Lung (tissue), 12 donors: ENCODE results near the gene ERBB3. TPM values are rescaled to one million over a fixed set of nuclear protein-coding genes. Genes with fewer than 3 reads are reported as not detected.

ENCODE experiments used
- ATAC-seq: fragments of 200-7000 bp; cut with Tn5 transposase; one replicate; pipeline ENCODE4 v1.9.1; 2020; ENCODE audit warnings: moderate number of reproducible peaks; ENCODE audit not compliant: insufficient read depth, low FRiP score
- DNase-seq, 3 donors: peaks; one replicate each; pipeline ENCODE4 v3.0.0-alpha.2; 2013 to 2017
- H3K27ac ChIP-seq, 2 donors: one replicate each; pipeline ENCODE4 v1.5.1; 2013; ENCODE audit warnings: mild to moderate bottlenecking in 2 of 2, moderate library complexity in 2 of 2, control low read depth in 1 of 2, inconsistent platforms in 1 of 2, low read depth in 1 of 2, low read length in 1 of 2
- H3K27me3 ChIP-seq, 3 donors: one replicate each; pipeline ENCODE4 v1.5.1; 2013; ENCODE audit warnings: low read length in 2 of 3; ENCODE audit not compliant: control insufficient read depth in 3 of 3, insufficient read depth in 3 of 3
- H3K36me3 ChIP-seq, 4 donors: one replicate each; pipeline ENCODE4 v1.5.1; 2013; ENCODE audit warnings: low read length in 4 of 4, mild to moderate bottlenecking in 1 of 4, moderate library complexity in 1 of 4; ENCODE audit not compliant: control insufficient read depth in 4 of 4, insufficient read depth in 4 of 4
- H3K4me1 ChIP-seq, 5 donors: one replicate each; pipeline ENCODE4 v1.5.1; 2013; ENCODE audit warnings: low read length in 5 of 5, mild to moderate bottlenecking in 2 of 5, moderate library complexity in 1 of 5; ENCODE audit not compliant: control insufficient read depth in 5 of 5, insufficient read depth in 5 of 5
- H3K4me3 ChIP-seq: one replicate; pipeline ENCODE4 v1.5.1; 2013; ENCODE audit warnings: mild to moderate bottlenecking, control low read depth, moderate library complexity
- H3K9ac ChIP-seq, 2 donors: one replicate each; pipeline ENCODE4 v1.5.1; 2013; ENCODE audit warnings: low read length in 2 of 2, control low read depth in 1 of 2; ENCODE audit not compliant: insufficient read depth in 1 of 2
- H3K9me3 ChIP-seq, 4 donors: one replicate each; pipeline ENCODE4 v1.5.1; 2013; ENCODE audit warnings: low read length in 3 of 4, mild to moderate bottlenecking in 1 of 4, moderate library complexity in 1 of 4; ENCODE audit not compliant: control insufficient read depth in 4 of 4, insufficient read depth in 3 of 4
- WGBS, 2 donors: extraction: QIAGEN DNeasy Blood & Tissue Kit; methylation state at CpG; one replicate each; pipeline ENCODE4 v1.1.7; 2013; 5-methylcytosine and 5-hydroxymethylcytosine counted together
- polyA plus RNA-seq, 2 donors: library from polyadenylated mRNA; stranded (reverse); fragments of 200-250 nt; gene quantifications; one replicate each; pipeline ENCODE4 v1.2.1, GENCODE V29; 2013
- total RNA-seq, 2 donors: library from RNA; depleted of rRNA in 1 of 2; stranded (reverse); fragments of >200 nt in 1 of 2; gene quantifications; one replicate each; pipeline ENCODE4 v1.2.1, GENCODE V29; 2014 to 2021
- TF ChIP-seq, protein P1 (sequence below): IDR thresholded peaks from 2 replicates; pipeline ENCODE4 v1.5.1; 2012; ENCODE audit warnings: mild to moderate bottlenecking; ENCODE audit errors: control extremely low read depth, extremely low read depth
- donor health status: control.
- donor health status: control.
- donor health status: Bipolar disorder and iron deficiency.
- donor health status: healthy.
- donor health status: DM: yes; HTN: yes; CAD: no.

The ERBB3 gene
- total and polyA plus RNA-seq, 4 donors: 31.4 to 191 (median 60.1) TPM

DNA sequence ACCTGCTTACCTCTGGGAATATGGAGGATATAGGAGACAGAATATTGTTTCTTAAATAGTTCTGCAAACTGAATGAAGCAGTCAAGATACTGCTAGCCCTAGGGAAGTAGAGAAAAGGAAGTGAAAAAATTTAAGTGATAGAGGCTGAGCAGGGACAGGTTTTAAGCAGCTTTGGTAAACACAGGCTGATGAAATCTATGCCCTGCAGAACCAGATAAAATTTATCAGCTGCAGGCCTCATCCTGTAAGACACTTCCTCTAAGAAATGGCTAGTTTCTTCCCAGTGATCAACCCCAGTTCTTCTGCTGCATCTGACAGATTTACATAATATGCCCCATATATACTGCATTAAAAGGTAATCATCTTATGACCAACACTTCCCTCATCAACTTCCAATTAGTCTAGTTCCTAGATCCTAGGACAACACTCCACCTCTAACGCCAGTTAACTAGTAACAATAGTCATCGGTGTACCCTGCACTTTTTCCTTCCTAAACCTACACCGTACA, 46.8 kb downstream of the ERBB3 start:
- TF ChIP-seq, protein P1, sequence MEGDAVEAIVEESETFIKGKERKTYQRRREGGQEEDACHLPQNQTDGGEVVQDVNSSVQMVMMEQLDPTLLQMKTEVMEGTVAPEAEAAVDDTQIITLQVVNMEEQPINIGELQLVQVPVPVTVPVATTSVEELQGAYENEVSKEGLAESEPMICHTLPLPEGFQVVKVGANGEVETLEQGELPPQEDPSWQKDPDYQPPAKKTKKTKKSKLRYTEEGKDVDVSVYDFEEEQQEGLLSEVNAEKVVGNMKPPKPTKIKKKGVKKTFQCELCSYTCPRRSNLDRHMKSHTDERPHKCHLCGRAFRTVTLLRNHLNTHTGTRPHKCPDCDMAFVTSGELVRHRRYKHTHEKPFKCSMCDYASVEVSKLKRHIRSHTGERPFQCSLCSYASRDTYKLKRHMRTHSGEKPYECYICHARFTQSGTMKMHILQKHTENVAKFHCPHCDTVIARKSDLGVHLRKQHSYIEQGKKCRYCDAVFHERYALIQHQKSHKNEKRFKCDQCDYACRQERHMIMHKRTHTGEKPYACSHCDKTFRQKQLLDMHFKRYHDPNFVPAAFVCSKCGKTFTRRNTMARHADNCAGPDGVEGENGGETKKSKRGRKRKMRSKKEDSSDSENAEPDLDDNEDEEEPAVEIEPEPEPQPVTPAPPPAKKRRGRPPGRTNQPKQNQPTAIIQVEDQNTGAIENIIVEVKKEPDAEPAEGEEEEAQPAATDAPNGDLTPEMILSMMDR: no peak
- DNase-seq (peak in 1 of 3 donors; percentile 27), ATAC-seq (no peak)
- Histone ChIP-seq H3K36me3 (peaks cover 0 to 17% (median 14%) of the 10 kb centered on the region in 4 donors), H3K27me3 (no peaks in the 10 kb centered on the region), H3K4me1 (peaks cover 0 to 27% (median 17%) of the 10 kb centered on the region in 5 donors), H3K27ac (peak overlapping the region; percentile 59 to 75), H3K9ac (peak overlapping the region in 1 of 2 donors; percentile 84), H3K4me3 (no peak overlapping the region), H3K9me3 (no peaks in the 10 kb centered on the region)
- WGBS, 2 donors: 18 to 40% methylated on average over 3 of the region's 3 CpGs

DNA sequence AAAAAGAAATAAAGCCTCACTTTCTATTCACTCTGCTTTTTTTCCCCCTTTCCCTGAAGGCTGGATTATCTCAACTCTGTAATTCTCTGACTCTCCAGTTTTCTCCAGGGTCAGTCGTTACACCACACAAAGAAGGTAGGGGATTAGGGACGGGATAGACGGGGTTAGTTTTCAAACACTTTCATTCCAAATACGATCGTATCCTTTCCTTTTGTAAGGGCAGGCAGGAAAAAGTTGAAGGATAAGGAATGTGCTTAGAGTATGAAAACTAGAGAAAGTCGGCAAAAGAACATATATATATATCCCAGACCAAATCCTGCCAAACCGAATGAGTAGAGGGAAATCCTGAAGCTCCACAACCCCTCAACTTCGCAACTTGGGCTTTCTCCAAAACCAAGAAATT, 47.5 kb downstream of the ERBB3 start:
- ATAC-seq (no peak), DNase-seq (no peak)
- Histone ChIP-seq H3K9me3 (no peaks in the 10 kb centered on the region), H3K36me3 (peaks cover 0 to 24% (median 18%) of the 10 kb centered on the region in 4 donors), H3K4me1 (peaks cover 0 to 27% (median 13%) of the 10 kb centered on the region in 5 donors), H3K4me3 (no peak overlapping the region), H3K27ac (peak overlapping the region in 1 of 2 donors; percentile 82), H3K27me3 (no peaks in the 10 kb centered on the region), H3K9ac (peak overlapping the region; percentile 27 to 84)
- 0 to 1% methylated on average over 8 of the region's 8 CpGs for WGBS, 2 donors
- TF ChIP-seq, protein P1: no peak

DNA sequence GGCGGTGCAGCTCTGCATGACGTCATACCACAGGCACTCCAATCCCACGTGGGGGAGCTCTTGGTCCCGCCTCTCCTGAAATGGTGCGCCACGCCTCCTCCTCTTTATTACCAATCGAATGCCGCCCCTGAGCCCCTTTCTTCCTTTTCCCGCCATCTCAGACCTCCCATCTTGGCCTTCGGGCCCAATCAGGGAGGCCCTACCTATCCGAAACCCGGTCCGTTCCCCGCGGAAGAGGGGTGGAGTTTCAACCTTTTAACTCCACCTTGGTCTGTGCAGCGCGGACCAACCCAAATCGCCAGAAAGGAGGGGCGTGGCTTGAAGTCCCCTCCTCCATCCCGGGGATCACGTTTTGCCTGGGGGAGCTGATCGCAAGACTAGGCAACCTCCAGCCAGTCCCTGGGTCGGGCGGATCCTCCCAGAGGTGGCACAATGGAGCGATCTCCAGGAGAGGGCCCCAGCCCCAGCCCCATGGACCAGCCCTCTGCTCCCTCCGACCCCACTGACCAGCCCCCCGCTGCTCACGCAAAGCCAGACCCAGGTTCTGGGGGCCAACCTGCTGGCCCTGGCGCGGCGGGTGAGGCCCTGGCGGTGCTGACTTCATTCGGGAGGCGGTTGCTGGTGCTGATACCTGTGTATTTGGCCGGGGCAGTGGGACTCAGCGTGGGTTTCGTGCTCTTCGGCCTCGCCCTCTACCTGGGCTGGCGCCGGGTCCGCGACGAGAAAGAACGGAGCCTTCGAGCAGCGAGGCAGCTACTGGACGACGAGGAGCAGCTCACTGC, 48.1 kb downstream of the ERBB3 start, which contains the start of gene ESYT1:
Gene ESYT1 (plus strand): TSS at position 380 of the 782 bp plus-strand sequence. CDS start 53 bp downstream, at position 433.
- H3K27me3 ChIP-seq: no peaks in the 10 kb centered on the region
- peak within 1 kb of the TSS; percentile 77 for H3K4me3 ChIP-seq
- H3K9ac ChIP-seq: peak within 1 kb of the TSS; percentile 50 to 84
- no peaks in the 10 kb centered on the region for H3K9me3 ChIP-seq
- peaks cover 0 to 27% (median 12%) of the 10 kb centered on the region in 5 donors for H3K4me1 ChIP-seq
- 0% methylated on average over 49 of the region's 49 CpGs for WGBS, 2 donors
- ATAC-seq: peak; percentile 96
- DNase-seq: peak; percentile 99 to 100 (median 100)
- TF ChIP-seq, protein P1: no peak
- peaks cover 2 to 27% (median 20%) of the 10 kb centered on the region in 4 donors for H3K36me3 ChIP-seq
- peak within 1 kb of the TSS; percentile 82 to 88 for H3K27ac ChIP-seq
